ENCODE data around the gene SYNJ1. TPM values are rescaled to one million over a fixed set of nuclear protein-coding genes. Genes with fewer than 3 reads are reported as not detected.

The SYNJ1 gene
- total and polyA plus RNA-seq, 9 of the 15 experiments (the other 6 are each of a cell fraction or from before 2014, with no cell fraction given): 2.4 to 10.6 (median 5.6) TPM

DNA sequence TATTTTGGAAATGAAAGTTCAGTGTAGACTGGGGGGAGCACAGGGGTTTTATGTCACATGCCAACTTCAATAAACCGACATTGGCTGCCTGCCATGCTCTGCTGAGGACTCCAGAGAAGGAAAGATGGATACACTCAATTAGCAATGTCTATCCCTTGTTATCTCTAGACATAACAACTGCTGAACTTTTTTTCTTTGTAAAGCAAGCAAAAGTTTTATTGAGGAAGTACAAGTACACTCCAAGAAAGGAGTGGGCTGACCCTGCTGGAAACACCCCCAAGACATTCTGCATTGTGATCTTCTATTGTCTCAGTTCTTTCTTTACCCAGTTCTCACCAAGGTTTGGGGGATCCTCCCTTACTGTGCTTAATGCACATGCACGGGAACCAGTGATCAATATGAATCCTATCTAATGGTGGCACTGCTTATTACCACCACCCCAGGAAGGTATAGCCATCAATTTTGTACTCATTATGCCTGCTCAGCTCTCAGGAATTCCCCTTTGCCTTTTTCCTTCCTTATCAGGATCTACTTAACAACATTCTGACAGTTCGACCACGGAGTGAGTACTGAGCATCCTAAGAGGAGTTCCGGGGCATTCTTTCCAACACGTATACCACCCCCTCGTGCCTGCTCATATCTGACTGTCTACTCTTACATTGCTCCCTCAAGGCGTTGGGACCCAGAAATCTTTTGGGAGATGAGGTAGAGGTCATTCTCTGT lies 28.7 kb downstream of the SYNJ1 start:
- BruUV-seq (replicated peaks): no TSS peak
- Histone ChIP-seq H3K4me3 (no peak overlapping the region), H3K9me3 (replicated peaks; ENCODE audit: control insufficient read depth, insufficient read depth, low read depth, low read length) (no peaks in the 10 kb centered on the region), H2AFZ (ENCODE audit: low read depth, low read length) (no peak overlapping the region), H3K79me2 (ENCODE audit: control insufficient read depth, insufficient read depth, low read length) (no peaks in the 10 kb centered on the region), H3K27me3 (ENCODE audit: control insufficient read depth in 2 of 2, insufficient read depth in 2 of 2, low read length in 2 of 2) (no peaks in the 10 kb centered on the region), H3K4me2 (ENCODE audit: insufficient read depth, low read length) (no peak overlapping the region), H3K9me1 (ENCODE audit: control insufficient read depth, insufficient read depth, low read length) (no peaks in the 10 kb centered on the region), H3K9ac (ENCODE audit: insufficient read depth in 1 of 2, low read depth in 2 of 2, low read length in 2 of 2) (no peak overlapping the region), H3K36me3 (ENCODE audit: control insufficient read depth, insufficient read depth, low read length) (peaks cover 7% of the 10 kb centered on the region; the same call in 2 of the 3 replicates), H4K20me1 (replicated peaks; ENCODE audit: control insufficient read depth, insufficient read depth, low read length) (no peaks in the 10 kb centered on the region; the same call in 1 of the 2 replicates), H3K4me1 (replicated peaks in 1 of 2; ENCODE audit: control insufficient read depth in 2 of 2, insufficient read depth in 2 of 2, low read length in 2 of 2) (peaks cover 0 to 5% of the 10 kb centered on the region in 2 experiments; a peak in 2 of 5 replicates), H3K27ac (ENCODE audit: extremely low read depth, low read depth, low read length) (no peak overlapping the region)
- no peak for DNase-seq (ENCODE audit: extremely low read depth in 1 of 4, low spot score in 3 of 4)
- CTCF ChIA-PET (ENCODE audit: low intra/inter-chr PET ratio): no interaction called here
- intact Hi-C loops (cut with micrococcal nuclease): no loop called here
- in situ Hi-C loops (cut with MboI): no loop called here
- 67% methylated on average over 8 of the region's 8 CpGs for WGBS (ENCODE audit: insufficient coverage, low coverage, missing lambda C conversion rate)
- POLR2A ChIA-PET: no interaction called here
- TF ChIP-seq MIER1 (IDR thresholded peaks at IDR 0.05; ENCODE audit: low read depth) (no peak), CBFA2T3 (IDR thresholded peaks at IDR 0.05) (no peak), ZNF384 (IDR thresholded peaks at IDR 0.05; ENCODE audit: low read depth, low read length) (0 out of 2 replicates have a peak, but pooled peaks have one; percentile 25)
- TF ChIP-seq, protein P1, sequence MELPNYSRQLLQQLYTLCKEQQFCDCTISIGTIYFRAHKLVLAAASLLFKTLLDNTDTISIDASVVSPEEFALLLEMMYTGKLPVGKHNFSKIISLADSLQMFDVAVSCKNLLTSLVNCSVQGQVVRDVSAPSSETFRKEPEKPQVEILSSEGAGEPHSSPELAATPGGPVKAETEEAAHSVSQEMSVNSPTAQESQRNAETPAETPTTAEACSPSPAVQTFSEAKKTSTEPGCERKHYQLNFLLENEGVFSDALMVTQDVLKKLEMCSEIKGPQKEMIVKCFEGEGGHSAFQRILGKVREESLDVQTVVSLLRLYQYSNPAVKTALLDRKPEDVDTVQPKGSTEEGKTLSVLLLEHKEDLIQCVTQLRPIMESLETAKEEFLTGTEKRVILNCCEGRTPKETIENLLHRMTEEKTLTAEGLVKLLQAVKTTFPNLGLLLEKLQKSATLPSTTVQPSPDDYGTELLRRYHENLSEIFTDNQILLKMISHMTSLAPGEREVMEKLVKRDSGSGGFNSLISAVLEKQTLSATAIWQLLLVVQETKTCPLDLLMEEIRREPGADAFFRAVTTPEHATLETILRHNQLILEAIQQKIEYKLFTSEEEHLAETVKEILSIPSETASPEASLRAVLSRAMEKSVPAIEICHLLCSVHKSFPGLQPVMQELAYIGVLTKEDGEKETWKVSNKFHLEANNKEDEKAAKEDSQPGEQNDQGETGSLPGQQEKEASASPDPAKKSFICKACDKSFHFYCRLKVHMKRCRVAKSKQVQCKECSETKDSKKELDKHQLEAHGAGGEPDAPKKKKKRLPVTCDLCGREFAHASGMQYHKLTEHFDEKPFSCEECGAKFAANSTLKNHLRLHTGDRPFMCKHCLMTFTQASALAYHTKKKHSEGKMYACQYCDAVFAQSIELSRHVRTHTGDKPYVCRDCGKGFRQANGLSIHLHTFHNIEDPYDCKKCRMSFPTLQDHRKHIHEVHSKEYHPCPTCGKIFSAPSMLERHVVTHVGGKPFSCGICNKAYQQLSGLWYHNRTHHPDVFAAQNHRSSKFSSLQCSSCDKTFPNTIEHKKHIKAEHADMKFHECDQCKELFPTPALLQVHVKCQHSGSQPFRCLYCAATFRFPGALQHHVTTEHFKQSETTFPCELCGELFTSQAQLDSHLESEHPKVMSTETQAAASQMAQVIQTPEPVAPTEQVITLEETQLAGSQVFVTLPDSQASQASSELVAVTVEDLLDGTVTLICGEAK (IDR thresholded peaks at IDR 0.05): peak; percentile 29; the same call in 1 of the 2 replicates
- TF ChIP-seq, protein P1 (CRISPR knock-in tag; IDR thresholded peaks at IDR 0.05): no peak
- FAIRE-seq: no peak
- ATAC-seq: no peak

Measured in K562 (cell line).